GM12878 (cell line): ENCODE results near the gene SIX5. TPM values are rescaled to one million over a fixed set of nuclear protein-coding genes. Genes with fewer than 3 reads are reported as not detected.

ENCODE experiments used
- ATAC-seq: fragments of 200-7000 bp; cut with Tn5 transposase; 3 replicates; pipeline ENCODE4 v1.9.1; 2020; ENCODE audit warnings: mild to moderate bottlenecking, moderate library complexity
- BruUV-seq: library from RNA; stranded (reverse); fragments of 400-500 nt; replicated peaks from 2 replicates; lab custom pipeline; 2021; lab: Mats Ljungman, UMichigan
- CTCF ChIA-PET: fragments of 300-600 bp; sonication (Branson Sonifier 250); formaldehyde crosslinking; extraction: SDS; loops from one replicate; lab custom pipeline; 2021; ENCODE audit warnings: inconsistent platforms; lab: Yijun Ruan, JAX
- POLR2A ChIA-PET: fragments of 350-600 bp; formaldehyde crosslinking; extraction: SDS; loops from one replicate; lab custom pipeline; 2021; ENCODE audit warnings: inconsistent platforms; lab: Charles Lee
- RAD21 ChIA-PET: fragments of 300-600 bp; sonication (Branson Sonifier 250); formaldehyde crosslinking; loops from one replicate; lab custom pipeline; 2023; ENCODE audit warnings: antibody characterized with exemption; ENCODE audit not compliant: unreplicated experiment; lab: Charles Lee
- SMC1A ChIA-PET: fragments of 300-600 bp; sonication (Branson Sonifier 250); formaldehyde crosslinking; loops from one replicate; lab custom pipeline; 2023; ENCODE audit not compliant: unreplicated experiment, uncharacterized antibody; lab: Charles Lee
- DNase-seq: peaks from one replicate; pipeline ENCODE4 v3.0.0-alpha.2; 2011; ENCODE audit warnings: low read depth, low spot score
- FAIRE-seq: peaks from 3 replicates; lab custom pipeline; 2011; peaks lifted over from hg19 to GRCh38; lab: Jason Lieb, UNC
- H2AFZ ChIP-seq: 2 replicates; pipeline ENCODE4 v1.6.0; 2011; ENCODE audit warnings: low read depth, low read length, control low read depth; ENCODE audit not compliant: control insufficient read depth
- H3K27ac ChIP-seq: 2 replicates; pipeline ENCODE4 v1.5.1; 2011; ENCODE audit warnings: control low read depth; ENCODE audit not compliant: control insufficient read depth, insufficient read depth
- H3K27me3 ChIP-seq, 2 experiments: replicated peaks in 1 of 2; 2 replicates each; pipeline versions ENCODE4 v1.6.0 to v1.6.1; 2011; ENCODE audit warnings: low read length in 1 of 2; ENCODE audit not compliant: control insufficient read depth in 2 of 2, insufficient read depth in 2 of 2
- H3K36me3 ChIP-seq, 2 experiments: 2 replicates each; pipeline ENCODE4 v1.5.1; 2011; ENCODE audit warnings: low read length in 1 of 2; ENCODE audit not compliant: control insufficient read depth in 2 of 2, insufficient read depth in 2 of 2
- H3K4me1 ChIP-seq: 2 replicates; pipeline ENCODE4 v1.6.1; 2011; ENCODE audit warnings: mild to moderate bottlenecking, low read length, moderate library complexity, mixed read lengths; ENCODE audit not compliant: control insufficient read depth, insufficient read depth
- H3K4me2 ChIP-seq: 2 replicates; pipeline ENCODE4 v1.6.0; 2011; ENCODE audit warnings: control low read depth; ENCODE audit not compliant: control insufficient read depth, insufficient read depth
- H3K4me3 ChIP-seq: fragments of 200-600 bp; sonication (generic); 2 replicates; pipeline ENCODE4 v1.5.1; 2016
- H3K79me2 ChIP-seq: 2 replicates; pipeline ENCODE4 v1.6.0; 2011; ENCODE audit warnings: low read length; ENCODE audit not compliant: control insufficient read depth, insufficient read depth
- H3K9ac ChIP-seq: 2 replicates; pipeline ENCODE4 v1.8.0; 2011; ENCODE audit warnings: low read length, control low read depth, mixed read lengths; ENCODE audit not compliant: control insufficient read depth, insufficient read depth
- H3K9me3 ChIP-seq: replicated peaks from 3 replicates; pipeline ENCODE4 v1.5.1; 2011; ENCODE audit warnings: mild to moderate bottlenecking, low read length; ENCODE audit not compliant: control insufficient read depth, insufficient read depth
- H4K20me1 ChIP-seq: 2 replicates; pipeline ENCODE4 v1.6.0; 2011; ENCODE audit not compliant: control insufficient read depth, insufficient read depth
- ASH2L ChIP-seq: fragments of 300-600, 200-600 bp; sonication (generic); IDR thresholded peaks from 2 replicates; pipeline ENCODE4 v1.6.1; 2017; ENCODE audit warnings: low read depth, mild to moderate bottlenecking, borderline replicate concordance
- CBX3 ChIP-seq: fragments of 200-600 bp; sonication (generic); IDR thresholded peaks from 2 replicates; pipeline ENCODE4 v1.6.1; 2016; ENCODE audit warnings: low read depth, borderline replicate concordance
- CREB1 ChIP-seq: IDR thresholded peaks from 2 replicates; pipeline ENCODE4 v1.6.1; 2012; ENCODE audit warnings: low read depth, mild to moderate bottlenecking, inconsistent platforms
- HDGF ChIP-seq: fragments of 450-650 bp; IDR thresholded peaks from 2 replicates; pipeline ENCODE4 v1.6.1; 2016; ENCODE audit warnings: antibody characterized with exemption
- JUNB ChIP-seq: IDR thresholded peaks from 2 replicates; pipeline ENCODE4 v1.6.1; 2016; ENCODE audit warnings: antibody characterized with exemption, mild to moderate bottlenecking
- MEF2B ChIP-seq: fragments of 450-650 bp; IDR thresholded peaks from 2 replicates; pipeline ENCODE4 v1.6.1; 2018; ENCODE audit warnings: mild to moderate bottlenecking, moderate library complexity; ENCODE audit not compliant: partially characterized antibody, poor library complexity, severe bottlenecking
- MTA2 ChIP-seq: fragments of 450-650 bp; IDR thresholded peaks from 2 replicates; pipeline ENCODE4 v1.6.1; 2016; ENCODE audit warnings: low read depth, mild to moderate bottlenecking, moderate library complexity
- NBN ChIP-seq: fragments of 450-650 bp; IDR thresholded peaks from 2 replicates; pipeline ENCODE4 v1.6.1; 2016
- NFYB ChIP-seq: IDR thresholded peaks from 2 replicates; pipeline ENCODE4 v1.6.1; 2011; ENCODE audit warnings: low read depth, mild to moderate bottlenecking, low read length, improper control_type of control experiment, moderate library complexity; ENCODE audit not compliant: insufficient read depth
- NKRF ChIP-seq: fragments of 450-650 bp; conservative IDR thresholded peaks from 2 replicates; pipeline ENCODE4 v1.6.1; 2017; ENCODE audit warnings: mild to moderate bottlenecking, moderate library complexity
- NR2C2 ChIP-seq: IDR thresholded peaks from 2 replicates; pipeline ENCODE4 v1.6.1; 2011; ENCODE audit warnings: borderline replicate concordance, low read depth; ENCODE audit not compliant: control insufficient read depth, insufficient read length
- PKNOX1 ChIP-seq: fragments of 450-650 bp; IDR thresholded peaks from 2 replicates; pipeline ENCODE4 v1.6.1; 2016; ENCODE audit warnings: mild to moderate bottlenecking
- RAD51 ChIP-seq: fragments of 450-650 bp; IDR thresholded peaks from 2 replicates; pipeline ENCODE4 v1.6.1; 2016; ENCODE audit warnings: moderate library complexity, mild to moderate bottlenecking, inconsistent platforms
- RB1 ChIP-seq: fragments of 450-650 bp; formaldehyde crosslinking; IDR thresholded peaks from 2 replicates; pipeline ENCODE4 v1.6.1; 2017; ENCODE audit warnings: mild to moderate bottlenecking, borderline replicate concordance
- RUNX3 ChIP-seq: IDR thresholded peaks from 2 replicates; pipeline ENCODE4 v1.6.1; 2012; ENCODE audit warnings: low read length, inconsistent platforms
- SMC3 ChIP-seq: IDR thresholded peaks from 2 replicates; pipeline ENCODE4 v1.6.1; 2011; ENCODE audit warnings: low read length, improper control_type of control experiment, borderline replicate concordance
- TCF12 ChIP-seq: IDR thresholded peaks from 2 replicates; pipeline ENCODE4 v1.6.1; 2011; ENCODE audit warnings: low read depth, mild to moderate bottlenecking, low read length
- WRNIP1 ChIP-seq: IDR thresholded peaks from 2 replicates; pipeline ENCODE4 v1.6.1; 2011; ENCODE audit warnings: low read depth, low read length, improper control_type of control experiment, borderline replicate concordance
- ZNF217 ChIP-seq: fragments of 450-650 bp; IDR thresholded peaks from 2 replicates; pipeline ENCODE4 v1.6.1; 2017; ENCODE audit warnings: antibody characterized with exemption, mild to moderate bottlenecking
- ZZZ3 ChIP-seq: IDR thresholded peaks from 2 replicates; pipeline ENCODE4 v1.6.1; 2011; ENCODE audit warnings: low read depth; ENCODE audit not compliant: control insufficient read depth, insufficient read length
- WGBS: methylation state at CpG from one replicate; pipeline ENCODE4 v1.1.6; 2016; ENCODE audit warnings: low lambda C conversion rate; ENCODE audit not compliant: insufficient replicate concordance, insufficient coverage; ENCODE audit errors: missing lambda C conversion rate; 5-methylcytosine and 5-hydroxymethylcytosine counted together
- in situ Hi-C: fragments of 300-500 bp; cut with MboI; formaldehyde crosslinking; loops from 9 replicates; pipeline ENCODE4 v1.14.3; 2018; ENCODE audit warnings: mixed read lengths
- intact Hi-C: fragments of 100-400 bp; cut with micrococcal nuclease; formaldehyde crosslinking; loops from one replicate; pipeline ENCODE4 v1.14.2; 2022; ENCODE audit not compliant: unreplicated experiment
- polyA plus RNA-seq, 11 experiments: library from polyadenylated mRNA; depleted of rRNA in 4 of 11; unstranded in 6 of 11; stranded (reverse) in 5 of 11; fragments of >200 nt; fragmentation: Nextera tagmentation in 4 of 11; fragmentation: Illumina TruSeq in 1 of 11; extraction: Ambion mirVana in 4 of 11; extraction: Trizol in 1 of 11; gene quantifications; 1 replicate in 1 of 11; 2 replicates in 10 of 11; pipeline versions ENCODE4 v1.2.1 to v1.2.3, GENCODE V29; 2011 to 2016; ENCODE audit warnings: inconsistent platforms in 2 of 11, missing spikeins in 2 of 11, low read depth in 1 of 11
- total RNA-seq, 4 experiments: library from RNA; depleted of rRNA in 3 of 4; stranded (reverse); fragments of >200 nt in 3 of 4; fragmentation: Illumina TruSeq in 1 of 4; extraction: Trizol in 1 of 4; gene quantifications; 2 replicates each; pipeline versions ENCODE4 v1.2.1 to v1.2.3, GENCODE V29; 2013 to 2021

SIX5 gene
- total and polyA plus RNA-seq, 10 of the 15 experiments (the other 5 are each of a cell fraction or from before 2014, with no cell fraction given) = 1.9 to 10.5 (median 3.0) TPM; not detected in 2

- CTCF ChIA-PET = no interaction called here
- Histone ChIP-seq H4K20me1 (no peaks in the 10 kb centered on the region), H3K27ac (peak overlapping the region; percentile 45; the same call in 1 of the 2 replicates), H3K36me3 (no peaks in the 10 kb centered on the region), H2AFZ (peak overlapping the region; percentile 61), H3K79me2 (no peaks in the 10 kb centered on the region), H3K4me2 (peak overlapping the region; percentile 66), H3K4me1 (peaks cover 12% of the 10 kb centered on the region), H3K27me3 (no peaks in the 10 kb centered on the region), H3K9me3 (no peaks in the 10 kb centered on the region), H3K4me3 (no peak overlapping the region), H3K9ac (peak overlapping the region; percentile 50; the same call in 1 of the 2 replicates)
- in situ Hi-C loops = no loop called here
- FAIRE-seq (peak; percentile 7), DNase-seq (no peak), ATAC-seq (peak; percentile 58)
- POLR2A ChIA-PET = interaction anchor here (0.7 kb wide), 1 partner anchor 1769 kb away, joined by 6 read pairs; no protein-coding TSS in a partner anchor
- intact Hi-C loops = loop anchor here (10.0 kb wide), 1 partner anchor 185 kb away; the partner anchor contains the start of gene CCDC61
- 34% methylated on average over 7 of the region's 7 CpGs for WGBS
- SMC1A ChIA-PET = interaction anchor here (1.0 kb wide), 1 partner anchor 40 kb away, joined by 4 read pairs; the partner anchor contains the start of gene SIX5
- no TSS peak for BruUV-seq
- RAD21 ChIA-PET = interaction anchor here (0.6 kb wide), 1 partner anchor 7 kb away, joined by 3 read pairs; no protein-coding TSS in a partner anchor
- TF ChIP-seq RB1 = no peak
- no peak for TF ChIP-seq CREB1
- TF ChIP-seq PKNOX1 = no peak
- no peak for TF ChIP-seq NR2C2
- TF ChIP-seq HDGF = no peak
- no peak for TF ChIP-seq MEF2B
- TF ChIP-seq NFYB = no peak
- TF ChIP-seq JUNB = peak; percentile 21; the same call in 1 of the 2 replicates
- peak; percentile 33; the same call in 1 of the 2 replicates for TF ChIP-seq RUNX3
- TF ChIP-seq ZZZ3 = no peak
- no peak for TF ChIP-seq NKRF
- TF ChIP-seq SMC3 = no peak
- no peak for TF ChIP-seq ZNF217
- no peak for TF ChIP-seq ASH2L
- peak; percentile 78; the same call in 1 of the 2 replicates for TF ChIP-seq TCF12
- TF ChIP-seq RAD51 = no peak
- TF ChIP-seq WRNIP1 = no peak
- no peak for TF ChIP-seq CBX3
- no peak for TF ChIP-seq MTA2
- no peak for TF ChIP-seq NBN
Observed at GRCh38 chr19:45809643-45810159, 40.6 kb upstream of the SIX5 start.
